ENCODE measurements around the gene MYH16.

DNA sequence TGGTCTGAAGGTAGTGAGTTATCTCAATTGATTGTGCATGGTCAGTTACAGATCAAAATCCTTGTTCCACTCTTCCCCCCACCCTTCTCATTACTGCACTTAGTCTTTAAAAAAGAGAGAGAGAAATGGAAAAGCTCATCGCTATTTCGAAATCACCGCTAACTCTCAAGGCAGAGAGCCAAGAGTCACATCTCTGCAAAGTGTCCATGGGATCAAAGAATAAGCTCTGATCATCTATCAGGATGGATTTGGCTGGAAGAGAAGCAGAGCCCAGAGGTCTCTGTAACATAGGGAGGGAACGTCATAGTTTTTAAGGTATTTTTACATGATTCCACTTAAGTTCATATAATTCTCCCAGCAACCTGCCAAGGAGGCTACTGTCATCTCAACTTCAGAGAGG is 30.0 kb upstream of the MYH16 start:
- TF ChIP-seq CTCF (conservative IDR thresholded peaks at IDR 0.05 in 1 of 2, IDR thresholded peaks at IDR 0.05 in 1 of 2; ENCODE audit: low read depth in 1 of 2, low read length in 2 of 2): no peak
- TF ChIP-seq EZH2 (IDR thresholded peaks at IDR 0.05; ENCODE audit: low read length, missing control alignments): no peak

Data from fibroblast of lung (primary cell).